ENCODE data around the gene ARHGAP15. TPM values are rescaled to one million over a fixed set of nuclear protein-coding genes. Genes with fewer than 3 reads are reported as not detected.

Gene ARHGAP15
- total RNA-seq, 1 donor from 2014 or later, result not detected

GRCh38 chr2:143632751-143633374, 503.6 kb downstream of the ARHGAP15 start:
- Histone ChIP-seq H3K4me2 (ENCODE audit: low read length) (no peak overlapping the region), H3K79me2 (ENCODE audit: insufficient read depth, low read length) (no peaks in the 10 kb centered on the region), H3K9ac (ENCODE audit: low read length) (no peak overlapping the region), H3K27ac (ENCODE audit: low read depth, low read length) (no peak overlapping the region), H3K4me3 (ENCODE audit: insufficient read depth, low read depth, low read length) (no peak overlapping the region), H4K20me1 (ENCODE audit: insufficient read depth, low read length) (no peaks in the 10 kb centered on the region), H2AFZ (ENCODE audit: low read depth, low read length) (no peak overlapping the region), H3K27me3 (ENCODE audit: insufficient read depth, low read length) (no peaks in the 10 kb centered on the region), H3K9me3 (ENCODE audit: insufficient read depth, low read depth, low read length) (no peaks in the 10 kb centered on the region), H3K4me1 (ENCODE audit: insufficient read depth, low read length) (no peaks in the 10 kb centered on the region), H3K36me3 (ENCODE audit: insufficient read depth, low read length) (no peaks in the 10 kb centered on the region)
- TF ChIP-seq CTCF (IDR thresholded peaks at IDR 0.05; ENCODE audit: insufficient read depth, low read depth, low read length) (no peak), EZH2 (IDR thresholded peaks at IDR 0.05; ENCODE audit: insufficient read depth, low read length) (no peak)
- H3K4me3 Mint-ChIP-seq (ENCODE audit: unreplicated experiment), result no peak overlapping the region
- no peak for DNase-seq (ENCODE audit: low read depth)
- no peak for FAIRE-seq
- peaks cover 1% of the 10 kb centered on the region for H3K36me3 Mint-ChIP-seq (ENCODE audit: low read depth, unreplicated experiment)
- peaks cover 4% of the 10 kb centered on the region for H3K4me1 Mint-ChIP-seq (ENCODE audit: low read depth, unreplicated experiment)
- no peaks in the 10 kb centered on the region for H3K27me3 Mint-ChIP-seq (ENCODE audit: low read depth, unreplicated experiment)
- no peak overlapping the region for H3K27ac Mint-ChIP-seq (ENCODE audit: unreplicated experiment)
- H3K9me3 Mint-ChIP-seq (ENCODE audit: unreplicated experiment), result peaks cover 3% of the 10 kb centered on the region

GRCh38 chr2:143633419-143633818, 504.2 kb downstream of the ARHGAP15 start:
- no peaks in the 10 kb centered on the region for H3K4me1 ChIP-seq (ENCODE audit: insufficient read depth, low read length)
- H3K36me3 ChIP-seq (ENCODE audit: insufficient read depth, low read length), result no peaks in the 10 kb centered on the region
- Mint-ChIP-seq H3K9me3 (ENCODE audit: unreplicated experiment) (peaks cover 3% of the 10 kb centered on the region), H3K36me3 (ENCODE audit: low read depth, unreplicated experiment) (peaks cover 1% of the 10 kb centered on the region), H3K27me3 (ENCODE audit: low read depth, unreplicated experiment) (no peaks in the 10 kb centered on the region), H3K4me3 (ENCODE audit: unreplicated experiment) (no peak overlapping the region), H3K27ac (ENCODE audit: unreplicated experiment) (no peak overlapping the region), H3K4me1 (ENCODE audit: low read depth, unreplicated experiment) (peaks cover 4% of the 10 kb centered on the region)
- FAIRE-seq (no peak), DNase-seq (ENCODE audit: low read depth) (no peak)
- no peak overlapping the region for H3K9ac ChIP-seq (ENCODE audit: low read length)
- H3K9me3 ChIP-seq (ENCODE audit: insufficient read depth, low read depth, low read length), result no peaks in the 10 kb centered on the region
- no peak for TF ChIP-seq CTCF (IDR thresholded peaks at IDR 0.05; ENCODE audit: insufficient read depth, low read depth, low read length)
- no peak for TF ChIP-seq EZH2 (IDR thresholded peaks at IDR 0.05; ENCODE audit: insufficient read depth, low read length)
- no peaks in the 10 kb centered on the region for H3K79me2 ChIP-seq (ENCODE audit: insufficient read depth, low read length)
- H3K4me3 ChIP-seq (ENCODE audit: insufficient read depth, low read depth, low read length), result no peak overlapping the region
- H3K27me3 ChIP-seq (ENCODE audit: insufficient read depth, low read length), result no peaks in the 10 kb centered on the region
- H3K27ac ChIP-seq (ENCODE audit: low read depth, low read length), result no peak overlapping the region
- H2AFZ ChIP-seq (ENCODE audit: low read depth, low read length), result no peak overlapping the region
- H3K4me2 ChIP-seq (ENCODE audit: low read length), result no peak overlapping the region
- H4K20me1 ChIP-seq (ENCODE audit: insufficient read depth, low read length), result no peaks in the 10 kb centered on the region

GRCh38 chr2:143635302-143635701, 506.1 kb downstream of the ARHGAP15 start:
- H3K27ac ChIP-seq (ENCODE audit: low read depth, low read length), result no peak overlapping the region
- FAIRE-seq, result no peak
- H4K20me1 ChIP-seq (ENCODE audit: insufficient read depth, low read length), result no peaks in the 10 kb centered on the region
- no peaks in the 10 kb centered on the region for H3K27me3 ChIP-seq (ENCODE audit: insufficient read depth, low read length)
- TF ChIP-seq CTCF (IDR thresholded peaks at IDR 0.05; ENCODE audit: insufficient read depth, low read depth, low read length) (no peak), EZH2 (IDR thresholded peaks at IDR 0.05; ENCODE audit: insufficient read depth, low read length) (no peak)
- Mint-ChIP-seq H3K4me3 (ENCODE audit: unreplicated experiment) (no peak overlapping the region), H3K36me3 (ENCODE audit: low read depth, unreplicated experiment) (peaks cover 1% of the 10 kb centered on the region), H3K27ac (ENCODE audit: unreplicated experiment) (no peak overlapping the region), H3K4me1 (ENCODE audit: low read depth, unreplicated experiment) (no peaks in the 10 kb centered on the region), H3K27me3 (ENCODE audit: low read depth, unreplicated experiment) (no peaks in the 10 kb centered on the region), H3K9me3 (ENCODE audit: unreplicated experiment) (peaks cover 3% of the 10 kb centered on the region)
- H3K4me2 ChIP-seq (ENCODE audit: low read length), result no peak overlapping the region
- no peaks in the 10 kb centered on the region for H3K79me2 ChIP-seq (ENCODE audit: insufficient read depth, low read length)
- no peak overlapping the region for H2AFZ ChIP-seq (ENCODE audit: low read depth, low read length)
- no peaks in the 10 kb centered on the region for H3K9me3 ChIP-seq (ENCODE audit: insufficient read depth, low read depth, low read length)
- no peak overlapping the region for H3K4me3 ChIP-seq (ENCODE audit: insufficient read depth, low read depth, low read length)
- no peaks in the 10 kb centered on the region for H3K36me3 ChIP-seq (ENCODE audit: insufficient read depth, low read length)
- H3K4me1 ChIP-seq (ENCODE audit: insufficient read depth, low read length), result no peaks in the 10 kb centered on the region
- no peak overlapping the region for H3K9ac ChIP-seq (ENCODE audit: low read length)
- DNase-seq (ENCODE audit: low read depth), result no peak
